GM12875 (cell line): Measurements from ENCODE around the gene CTNNA3.

Source experiments
- H3K4me3 ChIP-seq: one replicate; pipeline ENCODE4 v1.5.1; 2011; ENCODE audit warnings: low read depth, low read length, control low read depth
- CTCF ChIP-seq: IDR thresholded peaks from 2 replicates; pipeline ENCODE4 v1.5.1; 2011; ENCODE audit warnings: low read depth, mild to moderate bottlenecking, control low read depth, inconsistent platforms, low read length, moderate library complexity, borderline replicate concordance; ENCODE audit not compliant: insufficient read depth

Gene CTNNA3

GRCh38 chr10:66321723-66322665 lies 1374.0 kb downstream of the CTNNA3 start:
- no peak overlapping the region for H3K4me3 ChIP-seq
- no peak for TF ChIP-seq CTCF

- H3K4me3 ChIP-seq, result no peak overlapping the region
- no peak for TF ChIP-seq CTCF
Observed at GRCh38 chr10:66318761-66319160, 1377.2 kb downstream of the CTNNA3 start.

- H3K4me3 ChIP-seq, result no peak overlapping the region
- no peak for TF ChIP-seq CTCF
Observed at GRCh38 chr10:66307826-66308225, 1388.2 kb downstream of the CTNNA3 start.

GRCh38 chr10:66301078-66301477 lies 1394.9 kb downstream of the CTNNA3 start:
- H3K4me3 ChIP-seq, result no peak overlapping the region
- TF ChIP-seq CTCF, result no peak

- no peak overlapping the region for H3K4me3 ChIP-seq
- TF ChIP-seq CTCF, result no peak
Observed at GRCh38 chr10:66295602-66296001, 1400.4 kb downstream of the CTNNA3 start.

- TF ChIP-seq CTCF, result no peak
- H3K4me3 ChIP-seq, result no peak overlapping the region
Observed at GRCh38 chr10:66294538-66294937, 1401.5 kb downstream of the CTNNA3 start.

GRCh38 chr10:66292922-66293321 lies 1403.1 kb downstream of the CTNNA3 start:
- no peak for TF ChIP-seq CTCF
- H3K4me3 ChIP-seq, result no peak overlapping the region
